ENCODE data around the gene DPYSL3. TPM values are rescaled to one million over a fixed set of nuclear protein-coding genes. Genes with fewer than 3 reads are reported as not detected.

DPYSL3 gene
- polyA plus RNA-seq, 1 donor (not counting 4 experiments of a cell fraction or from before 2014, with no cell fraction given): 4.8 TPM

- Histone ChIP-seq H3K27ac (ENCODE audit: control insufficient read depth, insufficient read depth, low read length) (no peak overlapping the region), H3K4me3 (ENCODE audit: control insufficient read depth in 2 of 3, extremely low read depth in 1 of 3, insufficient read depth in 2 of 3, low read depth in 1 of 3, low read length in 3 of 3) (no peak overlapping the region), H2AFZ (ENCODE audit: control insufficient read depth, low read length) (no peak overlapping the region), H3K9me1 (ENCODE audit: control insufficient read depth, extremely low read depth, insufficient read depth, low read length) (no peaks in the 10 kb centered on the region), H4K20me1 (ENCODE audit: control insufficient read depth, extremely low read depth, insufficient read depth, low read length) (no peaks in the 10 kb centered on the region), H3K9ac (ENCODE audit: control insufficient read depth, extremely low read depth, insufficient read depth, low read length) (no peak overlapping the region), H3K4me1 (ENCODE audit: control insufficient read depth, extremely low read depth, insufficient read depth, low read length) (no peaks in the 10 kb centered on the region), H3K4me2 (ENCODE audit: control insufficient read depth, extremely low read depth, insufficient read depth, low read depth, low read length) (no peak overlapping the region), H3K36me3 (ENCODE audit: control insufficient read depth in 2 of 2, extremely low read depth in 1 of 2, insufficient read depth in 2 of 2, low read length in 2 of 2) (no peaks in the 10 kb centered on the region), H3K79me2 (ENCODE audit: control insufficient read depth, insufficient read depth, low read length) (no peaks in the 10 kb centered on the region), H3K27me3 (ENCODE audit: control insufficient read depth, extremely low read depth, insufficient read depth, low read length) (no peaks in the 10 kb centered on the region), H3K9me3 (ENCODE audit: control insufficient read depth, low read depth, low read length) (no peaks in the 10 kb centered on the region)
- TF ChIP-seq CTCF (optimal IDR thresholded peaks at IDR 0.05 in 1 of 3, IDR thresholded peaks at IDR 0.05 in 1 of 3, conservative IDR thresholded peaks at IDR 0.05 in 1 of 3; ENCODE audit: extremely low read depth in 1 of 3, insufficient read depth in 2 of 3, low read length in 3 of 3) (no peak), EZH2 (IDR thresholded peaks at IDR 0.05; ENCODE audit: low read length) (no peak)
- FAIRE-seq (no peak), DNase-seq (ENCODE audit: low read depth, low spot score) (no peak)
- dilution Hi-C loops (cut with MboI; ENCODE audit: extremely low pct_ligation_motif_present, low sequenced_read_pairs): no loop called here
Observed at GRCh38 chr5:147520450-147520849, 10.6 kb upstream of the DPYSL3 start.

DNA sequence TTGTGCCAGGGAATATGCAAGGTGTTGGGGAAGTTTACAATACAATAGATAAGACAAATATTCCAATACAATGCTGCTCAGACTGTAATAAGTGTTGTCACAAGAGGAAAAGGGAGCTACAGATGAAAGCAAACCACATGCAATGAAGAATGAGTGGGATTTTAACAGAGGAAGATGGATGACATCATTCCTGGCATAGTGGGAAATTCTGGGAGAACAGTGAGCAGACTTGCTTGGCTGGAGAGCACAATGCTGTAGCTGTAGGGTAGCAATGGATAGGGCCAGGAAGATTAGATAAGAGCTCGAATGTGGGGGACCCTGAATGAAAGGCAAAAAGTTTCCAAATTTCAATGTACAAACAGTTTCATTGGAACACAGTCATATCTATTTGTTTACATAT, 9.5 kb upstream of the DPYSL3 start:
- Histone ChIP-seq H4K20me1 (ENCODE audit: control insufficient read depth, extremely low read depth, insufficient read depth, low read length) (no peaks in the 10 kb centered on the region), H3K4me2 (ENCODE audit: control insufficient read depth, extremely low read depth, insufficient read depth, low read depth, low read length) (no peak overlapping the region), H3K9ac (ENCODE audit: control insufficient read depth, extremely low read depth, insufficient read depth, low read length) (no peak overlapping the region), H3K79me2 (ENCODE audit: control insufficient read depth, insufficient read depth, low read length) (no peaks in the 10 kb centered on the region), H3K4me3 (ENCODE audit: control insufficient read depth in 2 of 3, extremely low read depth in 1 of 3, insufficient read depth in 2 of 3, low read depth in 1 of 3, low read length in 3 of 3) (no peak overlapping the region), H3K27ac (ENCODE audit: control insufficient read depth, insufficient read depth, low read length) (no peak overlapping the region), H3K9me3 (ENCODE audit: control insufficient read depth, low read depth, low read length) (no peaks in the 10 kb centered on the region), H3K27me3 (ENCODE audit: control insufficient read depth, extremely low read depth, insufficient read depth, low read length) (no peaks in the 10 kb centered on the region), H3K4me1 (ENCODE audit: control insufficient read depth, extremely low read depth, insufficient read depth, low read length) (no peaks in the 10 kb centered on the region), H3K9me1 (ENCODE audit: control insufficient read depth, extremely low read depth, insufficient read depth, low read length) (no peaks in the 10 kb centered on the region), H2AFZ (ENCODE audit: control insufficient read depth, low read length) (no peak overlapping the region), H3K36me3 (ENCODE audit: control insufficient read depth in 2 of 2, extremely low read depth in 1 of 2, insufficient read depth in 2 of 2, low read length in 2 of 2) (no peaks in the 10 kb centered on the region)
- FAIRE-seq (no peak), DNase-seq (ENCODE audit: low read depth, low spot score) (no peak)
- dilution Hi-C loops (cut with MboI; ENCODE audit: extremely low pct_ligation_motif_present, low sequenced_read_pairs): no loop called here
- TF ChIP-seq EZH2 (IDR thresholded peaks at IDR 0.05; ENCODE audit: low read length) (no peak), CTCF (optimal IDR thresholded peaks at IDR 0.05 in 1 of 3, IDR thresholded peaks at IDR 0.05 in 1 of 3, conservative IDR thresholded peaks at IDR 0.05 in 1 of 3; ENCODE audit: extremely low read depth in 1 of 3, insufficient read depth in 2 of 3, low read length in 3 of 3) (no peak)
